Loucy (cell line): ENCODE results near the gene CDC37L1.

ENCODE experiments used
- EZH2phosphoT487 ChIP-seq: fragments of 200-600 bp; IDR thresholded peaks from 2 replicates; pipeline ENCODE4 v1.6.1; 2018; ENCODE audit warnings: antibody characterized with exemption, mild to moderate bottlenecking, moderate library complexity, borderline replicate concordance
- TF ChIP-seq, protein P1 (sequence below): fragments of 200-600 bp; sonication (generic); conservative IDR thresholded peaks from 2 replicates; pipeline ENCODE4 v1.5.1; 2014; ENCODE audit warnings: mild to moderate bottlenecking, antibody characterized with exemption, low read length

DNA sequence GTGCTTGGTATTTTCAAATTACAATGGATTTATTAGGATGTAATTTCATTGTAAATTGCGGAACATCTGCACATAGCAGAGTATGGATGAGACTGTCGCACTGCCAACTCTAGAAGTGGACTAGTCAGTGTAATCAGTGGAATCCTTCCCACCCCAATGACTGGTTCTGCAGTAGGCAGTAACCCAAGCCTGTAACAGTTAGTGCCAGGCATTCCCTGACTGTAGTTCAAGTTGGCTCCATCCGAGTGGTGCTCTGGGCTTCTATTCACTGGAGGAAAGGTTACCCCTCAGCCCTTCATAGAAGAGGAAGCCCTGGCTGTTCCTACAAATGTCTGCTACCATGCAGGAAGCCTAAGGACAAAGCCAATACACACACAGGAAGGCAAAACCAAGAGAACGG is 38.4 kb downstream of the CDC37L1 start:
- TF ChIP-seq, protein P1, sequence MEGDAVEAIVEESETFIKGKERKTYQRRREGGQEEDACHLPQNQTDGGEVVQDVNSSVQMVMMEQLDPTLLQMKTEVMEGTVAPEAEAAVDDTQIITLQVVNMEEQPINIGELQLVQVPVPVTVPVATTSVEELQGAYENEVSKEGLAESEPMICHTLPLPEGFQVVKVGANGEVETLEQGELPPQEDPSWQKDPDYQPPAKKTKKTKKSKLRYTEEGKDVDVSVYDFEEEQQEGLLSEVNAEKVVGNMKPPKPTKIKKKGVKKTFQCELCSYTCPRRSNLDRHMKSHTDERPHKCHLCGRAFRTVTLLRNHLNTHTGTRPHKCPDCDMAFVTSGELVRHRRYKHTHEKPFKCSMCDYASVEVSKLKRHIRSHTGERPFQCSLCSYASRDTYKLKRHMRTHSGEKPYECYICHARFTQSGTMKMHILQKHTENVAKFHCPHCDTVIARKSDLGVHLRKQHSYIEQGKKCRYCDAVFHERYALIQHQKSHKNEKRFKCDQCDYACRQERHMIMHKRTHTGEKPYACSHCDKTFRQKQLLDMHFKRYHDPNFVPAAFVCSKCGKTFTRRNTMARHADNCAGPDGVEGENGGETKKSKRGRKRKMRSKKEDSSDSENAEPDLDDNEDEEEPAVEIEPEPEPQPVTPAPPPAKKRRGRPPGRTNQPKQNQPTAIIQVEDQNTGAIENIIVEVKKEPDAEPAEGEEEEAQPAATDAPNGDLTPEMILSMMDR: no peak
- TF ChIP-seq EZH2phosphoT487: no peak
